Measurements from ENCODE around the gene SEC31A. TPM values are rescaled to one million over a fixed set of nuclear protein-coding genes. Genes with fewer than 3 reads are reported as not detected.
A peak's percentile ranks its signal among the peaks of the same experiment; 100 is the strongest.
"Not testable (repeated sequence)": the region's sequence is repeated elsewhere in the genome, so short reads cannot be mapped to it uniquely, and the experiment has no call there.

SEC31A gene, protein sequence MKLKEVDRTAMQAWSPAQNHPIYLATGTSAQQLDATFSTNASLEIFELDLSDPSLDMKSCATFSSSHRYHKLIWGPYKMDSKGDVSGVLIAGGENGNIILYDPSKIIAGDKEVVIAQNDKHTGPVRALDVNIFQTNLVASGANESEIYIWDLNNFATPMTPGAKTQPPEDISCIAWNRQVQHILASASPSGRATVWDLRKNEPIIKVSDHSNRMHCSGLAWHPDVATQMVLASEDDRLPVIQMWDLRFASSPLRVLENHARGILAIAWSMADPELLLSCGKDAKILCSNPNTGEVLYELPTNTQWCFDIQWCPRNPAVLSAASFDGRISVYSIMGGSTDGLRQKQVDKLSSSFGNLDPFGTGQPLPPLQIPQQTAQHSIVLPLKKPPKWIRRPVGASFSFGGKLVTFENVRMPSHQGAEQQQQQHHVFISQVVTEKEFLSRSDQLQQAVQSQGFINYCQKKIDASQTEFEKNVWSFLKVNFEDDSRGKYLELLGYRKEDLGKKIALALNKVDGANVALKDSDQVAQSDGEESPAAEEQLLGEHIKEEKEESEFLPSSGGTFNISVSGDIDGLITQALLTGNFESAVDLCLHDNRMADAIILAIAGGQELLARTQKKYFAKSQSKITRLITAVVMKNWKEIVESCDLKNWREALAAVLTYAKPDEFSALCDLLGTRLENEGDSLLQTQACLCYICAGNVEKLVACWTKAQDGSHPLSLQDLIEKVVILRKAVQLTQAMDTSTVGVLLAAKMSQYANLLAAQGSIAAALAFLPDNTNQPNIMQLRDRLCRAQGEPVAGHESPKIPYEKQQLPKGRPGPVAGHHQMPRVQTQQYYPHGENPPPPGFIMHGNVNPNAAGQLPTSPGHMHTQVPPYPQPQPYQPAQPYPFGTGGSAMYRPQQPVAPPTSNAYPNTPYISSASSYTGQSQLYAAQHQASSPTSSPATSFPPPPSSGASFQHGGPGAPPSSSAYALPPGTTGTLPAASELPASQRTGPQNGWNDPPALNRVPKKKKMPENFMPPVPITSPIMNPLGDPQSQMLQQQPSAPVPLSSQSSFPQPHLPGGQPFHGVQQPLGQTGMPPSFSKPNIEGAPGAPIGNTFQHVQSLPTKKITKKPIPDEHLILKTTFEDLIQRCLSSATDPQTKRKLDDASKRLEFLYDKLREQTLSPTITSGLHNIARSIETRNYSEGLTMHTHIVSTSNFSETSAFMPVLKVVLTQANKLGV
- polyA plus RNA-seq (ENCODE audit: insufficient read length in 4 of 4): 100 to 1,000 TPM; 215 to 265 (median 252) TPM

DNA sequence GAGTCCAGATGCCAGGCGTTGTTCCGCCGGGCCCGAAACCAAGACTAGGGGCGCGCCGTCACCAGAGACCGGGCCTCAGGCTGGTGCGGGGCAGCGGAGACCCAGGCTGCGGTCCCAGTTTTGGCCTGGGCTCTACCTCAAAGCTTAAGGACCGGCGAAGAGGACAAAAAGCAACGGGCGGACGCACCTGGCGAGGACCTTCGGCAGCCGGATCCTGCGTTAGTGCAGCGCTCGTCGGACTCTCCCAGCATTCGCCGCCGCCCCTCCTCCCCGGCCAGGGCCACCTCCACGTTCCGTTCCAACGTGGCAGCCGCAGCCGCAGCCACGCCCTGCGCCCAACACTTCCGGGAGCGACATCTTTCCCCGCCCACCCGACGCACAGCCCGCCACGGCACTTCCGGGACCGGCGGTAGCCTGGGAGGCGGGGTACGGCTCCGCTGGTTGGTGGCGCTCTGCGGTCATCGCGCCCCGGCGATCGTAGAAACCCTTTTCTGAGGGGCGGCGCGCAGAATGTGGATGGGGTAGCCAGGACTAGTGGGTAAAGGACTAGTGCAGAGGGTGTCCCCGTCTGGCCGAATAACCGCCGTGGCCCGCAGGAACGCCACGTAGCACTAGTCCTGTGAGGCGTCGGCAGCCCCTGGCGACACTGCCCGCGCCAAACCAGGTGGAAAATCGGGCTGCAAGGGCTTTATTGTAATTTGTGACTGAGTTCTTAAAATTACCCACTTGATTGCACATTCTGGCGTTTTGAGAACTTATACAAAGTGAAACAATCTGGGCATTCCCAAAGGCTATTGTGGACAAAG, at the start of gene SEC31A:
SEC31A (minus strand) TSS at position 253 of the 806 bp plus-strand sequence. CDS start 9,217 bp downstream, outside the sequence.
- peak; percentile 83 to 95 (median 86) for DNase-seq (ENCODE audit: low read depth in 4 of 4, low spot score in 3 of 4)

DNA sequence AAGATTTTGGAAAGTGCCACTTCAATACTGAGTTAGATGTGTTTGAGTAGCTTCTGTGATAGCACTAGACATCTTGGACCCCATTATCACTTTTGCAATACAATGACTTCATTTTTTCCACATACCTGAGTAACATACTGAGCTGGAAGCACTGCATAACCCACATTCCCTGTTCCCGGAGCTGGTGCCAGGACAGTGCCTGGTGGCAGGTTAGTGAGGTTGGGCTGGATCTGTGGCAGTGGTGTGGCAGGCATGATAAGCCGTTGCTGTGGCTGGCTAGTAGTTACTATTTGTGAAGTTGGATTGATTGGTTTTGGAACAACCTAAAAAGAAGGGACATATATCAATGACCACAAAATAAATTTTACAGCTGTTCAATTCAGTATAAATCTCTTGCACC, 48.5 kb upstream of the SEC31A start:
- no peak for DNase-seq (ENCODE audit: low read depth in 4 of 4, low spot score in 3 of 4)

DNA sequence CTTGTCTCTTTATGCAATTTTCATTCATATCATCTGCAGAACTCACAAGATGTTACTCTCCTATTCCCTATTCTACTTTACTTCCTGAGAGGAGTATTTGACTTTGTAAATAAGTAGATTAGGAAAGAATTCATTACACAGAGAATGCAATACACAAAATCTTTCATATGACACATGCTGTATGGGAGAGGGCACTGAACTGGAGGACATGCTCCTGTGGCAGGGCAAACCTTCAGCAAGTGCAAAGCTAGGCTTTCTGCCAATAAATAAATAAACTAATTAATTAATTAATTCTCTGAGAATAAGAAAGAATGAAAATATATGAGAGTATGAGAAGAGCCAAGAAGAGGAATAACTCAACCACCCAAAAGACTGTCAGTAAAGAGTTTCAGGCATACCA, 43.5 kb upstream of the SEC31A start:
- DNase-seq (ENCODE audit: low read depth in 4 of 4, low spot score in 3 of 4): no peak

DNA sequence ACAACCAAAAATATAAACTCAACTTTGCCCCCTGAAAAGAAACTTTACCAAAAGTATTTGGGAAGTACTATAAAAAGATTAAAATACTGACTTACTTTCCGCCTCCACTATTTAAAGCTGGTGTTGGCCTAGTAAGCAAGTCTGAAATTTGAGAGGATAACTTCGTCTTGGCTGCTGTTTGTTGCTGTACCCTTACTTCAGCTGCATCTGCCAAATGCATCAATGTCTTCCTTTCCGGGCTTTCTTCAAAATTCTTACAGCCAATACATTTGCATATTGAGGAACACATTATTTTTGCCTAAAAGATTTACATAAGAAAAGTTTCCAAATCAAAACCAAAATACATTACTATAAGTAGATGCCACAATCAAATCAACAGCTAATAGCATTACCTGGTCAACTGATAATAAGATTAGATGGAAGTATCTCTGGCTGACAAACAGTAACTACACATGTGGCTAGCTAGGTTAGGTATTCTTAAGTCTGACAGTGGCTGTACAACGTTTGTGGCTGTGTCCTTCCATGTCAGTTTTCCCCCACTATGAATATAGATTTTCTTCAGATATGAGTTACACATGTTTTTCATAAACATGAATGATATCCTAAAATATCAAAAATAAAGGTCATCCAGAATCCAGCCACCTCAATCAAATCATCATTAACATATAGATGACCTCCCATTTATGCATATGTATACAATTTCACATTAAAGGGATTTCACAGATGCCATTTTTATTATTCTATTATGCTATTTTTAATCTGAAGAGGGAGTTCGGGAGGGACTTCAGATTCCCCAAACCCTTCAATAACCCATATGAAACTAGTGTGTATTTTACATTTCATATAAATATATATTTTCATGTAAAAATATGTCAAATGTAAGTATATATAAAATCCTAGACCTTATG, 40.1 kb upstream of the SEC31A start:
- DNase-seq (ENCODE audit: low read depth in 4 of 4, low spot score in 3 of 4): no peak

DNA sequence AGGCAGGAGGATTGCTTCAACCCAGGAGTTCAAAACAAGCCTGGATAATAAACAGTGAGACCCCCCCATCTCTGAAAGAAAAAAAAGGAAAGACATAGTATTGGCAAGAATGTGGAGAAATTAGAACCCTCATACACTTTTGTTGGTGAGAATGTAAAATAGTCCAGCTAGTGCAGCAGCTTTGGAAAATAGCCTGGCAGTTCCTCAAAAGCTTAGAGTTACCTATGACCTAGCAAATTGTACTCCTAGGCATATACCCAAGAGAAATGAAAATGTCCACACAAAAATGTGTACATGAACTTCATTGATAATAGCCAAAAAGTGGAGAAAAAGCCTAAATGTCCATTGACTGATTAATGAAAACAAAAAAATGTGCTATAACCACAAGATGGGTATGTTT, 30.8 kb upstream of the SEC31A start:
- no peak for DNase-seq (ENCODE audit: low read depth in 4 of 4, low spot score in 3 of 4)

DNA sequence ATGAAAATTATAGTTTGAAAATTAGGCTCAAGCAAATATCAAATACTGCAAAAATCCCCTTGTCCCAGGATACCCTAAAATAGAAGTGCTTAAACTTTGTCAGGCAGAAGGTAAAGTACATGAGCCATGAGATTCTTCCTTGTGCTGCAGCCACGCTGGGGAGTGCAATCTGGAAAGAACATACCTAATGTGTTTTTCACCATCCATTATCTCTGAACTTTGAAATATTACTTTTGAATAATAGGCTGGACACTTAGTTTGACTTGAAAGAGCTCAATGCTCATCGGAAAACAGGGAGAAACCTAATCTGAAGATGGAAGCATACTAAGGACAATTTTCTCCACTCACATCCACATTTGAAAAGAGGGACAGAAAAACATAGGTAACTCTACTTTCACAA, 28.4 kb upstream of the SEC31A start:
- no peak for DNase-seq (ENCODE audit: low read depth in 4 of 4, low spot score in 3 of 4)

DNA sequence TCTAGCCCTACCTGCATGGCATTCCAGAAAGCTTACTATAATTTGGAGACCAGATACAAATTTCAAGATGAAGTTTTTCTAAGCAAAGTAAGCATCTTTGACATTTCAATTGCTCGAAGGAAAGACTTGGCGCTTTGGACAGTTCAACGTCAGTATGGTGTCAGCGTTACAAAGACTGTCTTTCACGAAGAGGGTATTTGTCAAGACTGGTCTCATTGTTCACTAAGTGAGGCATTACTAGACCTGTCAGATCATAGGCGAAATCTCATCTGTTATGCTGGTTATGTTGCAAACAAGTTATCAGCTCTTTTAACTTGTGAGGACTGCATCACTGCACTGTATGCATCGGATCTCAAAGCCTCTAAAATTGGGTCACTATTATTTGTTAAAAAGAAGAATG, 27.1 kb upstream of the SEC31A start:
- DNase-seq (ENCODE audit: low read depth in 4 of 4, low spot score in 3 of 4): no peak

DNA sequence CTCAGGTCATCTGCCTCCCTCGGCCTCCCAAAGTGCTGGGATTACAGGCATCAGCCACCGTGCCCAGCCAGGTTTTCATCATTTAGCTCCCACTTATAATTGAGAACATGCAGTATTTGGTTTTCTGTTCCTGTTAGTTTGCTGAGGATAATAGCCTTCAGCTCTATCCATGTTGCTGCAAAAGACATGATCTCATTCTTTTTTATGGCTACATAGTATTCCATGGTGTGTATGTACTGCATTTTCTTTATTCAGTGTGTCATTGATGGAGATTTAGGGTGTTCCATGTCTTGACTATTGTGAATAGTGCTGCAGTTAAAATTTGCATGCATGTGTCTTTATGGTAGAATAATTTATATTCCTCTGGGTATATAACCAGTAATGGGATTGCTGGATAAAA, 23.0 kb upstream of the SEC31A start:
- DNase-seq (ENCODE audit: low read depth in 4 of 4, low spot score in 3 of 4): not testable (repeated sequence)

DNA sequence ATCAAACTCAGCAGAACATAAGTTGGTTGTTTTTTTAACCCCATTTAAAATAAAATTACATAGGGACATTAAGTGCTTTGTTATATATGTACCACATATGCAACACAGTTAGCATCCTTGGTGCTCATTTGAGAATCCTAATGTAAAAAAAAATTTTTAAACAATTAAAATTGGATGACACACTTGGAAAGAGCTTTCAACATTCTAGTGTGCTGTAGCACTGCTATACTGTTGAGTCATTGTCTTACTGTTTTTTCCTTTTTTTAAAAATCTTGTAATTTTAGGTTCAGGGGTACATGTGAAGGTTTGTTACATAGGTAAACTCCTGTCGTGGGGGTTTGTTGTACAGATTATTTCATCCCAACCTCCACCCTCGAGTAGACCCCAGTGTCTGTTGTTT, 22.4 kb upstream of the SEC31A start:
- no peak for DNase-seq (ENCODE audit: low read depth in 4 of 4, low spot score in 3 of 4)

DNA sequence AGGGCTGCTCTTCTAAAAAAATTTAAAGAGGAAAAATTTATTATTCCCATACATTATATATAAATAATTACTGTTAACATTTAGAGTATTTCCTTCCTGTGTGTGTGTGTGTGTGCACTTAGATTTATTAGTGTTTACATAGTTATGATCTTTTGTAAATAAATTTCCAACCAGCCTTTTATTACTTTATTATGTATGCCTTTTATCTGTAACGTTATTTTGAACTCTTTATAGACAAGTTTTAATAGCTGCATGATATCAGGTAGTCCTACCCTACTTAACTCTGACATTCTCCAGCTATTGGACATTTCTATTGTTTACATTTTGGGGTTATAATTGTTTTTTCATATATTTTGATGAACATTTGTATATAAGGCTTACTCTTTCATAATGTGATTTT, 18.4 kb upstream of the SEC31A start:
- no peak for DNase-seq (ENCODE audit: low read depth in 4 of 4, low spot score in 3 of 4)

DNA sequence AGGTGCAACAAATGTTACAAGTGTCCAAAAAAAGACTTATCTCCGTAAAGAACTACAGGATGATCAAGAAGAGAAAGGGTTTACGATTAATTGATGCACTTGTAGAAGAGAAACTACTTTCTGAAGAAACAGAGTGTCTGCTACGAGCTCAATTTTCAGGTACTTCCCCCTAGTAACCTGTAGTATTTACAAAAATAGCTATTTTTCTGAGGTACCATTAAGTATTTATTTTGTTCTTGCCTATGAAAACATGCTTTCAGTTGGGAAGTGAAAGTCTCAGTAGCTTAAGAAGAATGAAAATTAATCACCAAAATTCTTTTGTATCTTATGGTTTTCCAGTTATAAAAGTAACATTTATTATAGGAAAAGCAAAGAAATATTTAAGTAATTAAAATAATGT, 15.5 kb upstream of the SEC31A start:
- DNase-seq (ENCODE audit: low read depth in 4 of 4, low spot score in 3 of 4): no peak

DNA sequence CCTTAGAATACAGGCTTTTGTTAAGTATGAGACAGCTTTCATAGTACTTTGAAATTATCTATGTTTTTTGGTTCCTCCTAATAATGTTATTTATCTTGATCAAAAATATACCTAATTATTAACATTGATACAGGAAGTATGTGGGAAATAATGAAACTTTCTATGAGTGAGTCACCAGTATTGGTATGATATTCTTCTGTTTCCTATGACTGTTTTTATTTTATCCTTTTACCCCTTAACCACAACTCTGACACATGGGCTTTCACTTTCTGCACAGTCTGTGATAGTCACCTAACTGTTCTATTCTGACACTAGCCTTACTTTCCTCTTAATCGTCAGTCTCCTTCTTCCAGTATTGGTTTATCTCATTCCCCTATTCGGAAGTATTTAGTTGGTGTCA, 14.3 kb upstream of the SEC31A start:
- DNase-seq (ENCODE audit: low read depth in 4 of 4, low spot score in 3 of 4): no peak

DNA sequence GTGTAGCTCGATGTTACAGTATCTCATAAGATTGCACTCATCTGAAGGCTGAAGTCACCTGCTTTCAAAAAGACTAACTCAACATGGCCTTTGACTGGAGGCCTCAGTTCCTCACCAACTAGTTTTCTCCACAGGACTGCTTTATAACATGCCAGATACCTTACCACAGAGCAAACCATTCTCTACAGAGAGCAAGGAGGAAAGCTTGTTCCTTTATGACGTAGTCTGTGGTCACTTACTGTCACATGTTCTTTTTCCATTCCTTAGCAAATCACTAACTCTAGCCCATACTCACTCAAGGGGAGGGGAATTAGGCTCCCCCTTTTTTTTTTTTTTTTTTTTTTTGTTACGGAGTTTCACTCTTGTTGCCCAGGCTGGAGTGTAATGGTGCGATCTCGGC, 12.8 kb upstream of the SEC31A start:
- DNase-seq (ENCODE audit: low read depth in 4 of 4, low spot score in 3 of 4): no peak

DNA sequence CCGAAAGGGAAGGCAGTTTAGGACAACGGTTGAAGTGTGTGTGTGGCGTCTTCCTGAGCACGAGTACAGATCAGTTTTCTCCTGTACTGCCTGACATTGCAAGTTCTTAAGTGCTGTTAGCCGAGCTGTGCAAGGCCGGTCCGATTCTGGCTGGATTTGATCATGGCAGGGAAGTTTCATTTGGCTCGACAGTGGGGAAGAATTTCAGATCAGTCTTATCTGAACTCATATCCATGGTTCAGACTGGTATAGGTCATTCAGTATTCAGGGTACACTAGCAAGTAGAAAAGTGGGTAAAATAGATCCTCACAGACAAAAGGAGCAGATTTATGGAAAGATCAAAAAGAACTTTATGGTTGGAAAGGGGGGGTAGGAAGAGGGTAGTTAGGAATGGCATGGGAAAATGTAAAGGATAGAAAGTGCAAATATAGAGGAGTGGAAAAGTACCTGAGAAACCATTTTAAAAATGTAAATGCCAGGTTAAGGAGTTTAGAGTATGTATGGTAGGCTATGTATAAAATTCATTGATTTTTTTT, 10.3 kb upstream of the SEC31A start:
- DNase-seq (ENCODE audit: low read depth in 4 of 4, low spot score in 3 of 4): no peak

DNA sequence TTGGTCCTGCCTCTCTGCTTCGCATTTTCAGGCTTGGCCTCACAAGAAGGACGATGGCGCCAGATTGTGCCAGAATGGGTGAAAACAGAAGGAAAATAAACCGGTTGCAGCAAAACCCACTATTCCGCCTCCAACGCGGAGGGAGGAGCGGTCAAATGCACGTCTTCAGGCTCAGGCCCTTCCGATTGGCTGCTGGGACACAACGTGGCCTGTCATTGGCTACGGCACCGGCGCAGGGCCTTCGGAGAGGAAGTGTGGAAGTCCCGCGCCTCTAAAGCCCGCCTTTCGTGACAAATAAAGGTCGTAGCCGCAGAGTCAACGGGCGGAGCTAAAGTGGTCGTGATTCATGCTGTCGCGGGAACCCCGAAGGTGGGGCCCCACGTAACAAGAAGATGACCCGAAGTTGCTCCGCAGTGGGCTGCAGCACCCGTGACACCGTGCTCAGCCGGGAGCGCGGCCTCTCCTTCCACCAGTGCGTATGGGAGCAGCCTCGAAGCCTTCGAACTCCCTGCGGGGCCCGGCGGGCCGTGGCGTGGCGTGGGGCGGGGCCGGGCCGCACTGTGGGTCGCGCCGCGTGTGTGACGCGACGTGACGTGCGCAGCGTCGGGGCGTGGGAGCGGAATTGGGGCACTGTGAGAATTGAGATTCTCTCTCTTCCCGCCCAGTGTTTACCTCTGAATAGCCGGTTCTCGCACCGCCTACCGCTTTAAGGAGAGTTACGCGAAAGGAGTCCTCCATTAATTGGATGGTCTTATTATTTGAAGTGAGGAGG, 9.6 kb upstream of the SEC31A start, which contains the start of gene THAP9:
THAP9 (plus strand) TSS at position 325 of the 772 bp plus-strand sequence; CDS start at position 393, 68 bp downstream.
- DNase-seq (ENCODE audit: low read depth in 4 of 4, low spot score in 3 of 4): peak; percentile 93 to 99 (median 98)

DNA sequence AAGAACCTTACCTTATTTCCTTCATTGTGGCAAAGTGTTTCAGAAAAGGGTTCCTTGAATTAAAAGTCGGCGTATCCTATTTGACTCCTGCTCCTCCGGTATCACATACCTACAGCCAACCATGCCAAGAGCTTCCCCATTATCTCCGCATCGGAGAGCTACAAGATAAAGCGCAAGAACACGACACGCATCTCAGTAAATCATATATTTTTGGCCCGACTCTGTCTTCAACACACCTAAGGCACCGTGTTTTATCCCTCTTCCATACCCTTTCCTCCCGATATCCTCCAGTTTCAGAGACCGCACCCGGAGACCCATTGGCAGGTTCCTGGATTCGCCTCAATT, 9.1 kb upstream of the SEC31A start:
- DNase-seq (ENCODE audit: low read depth in 4 of 4, low spot score in 3 of 4): peak in 1 of 4 donors; percentile 48

DNA sequence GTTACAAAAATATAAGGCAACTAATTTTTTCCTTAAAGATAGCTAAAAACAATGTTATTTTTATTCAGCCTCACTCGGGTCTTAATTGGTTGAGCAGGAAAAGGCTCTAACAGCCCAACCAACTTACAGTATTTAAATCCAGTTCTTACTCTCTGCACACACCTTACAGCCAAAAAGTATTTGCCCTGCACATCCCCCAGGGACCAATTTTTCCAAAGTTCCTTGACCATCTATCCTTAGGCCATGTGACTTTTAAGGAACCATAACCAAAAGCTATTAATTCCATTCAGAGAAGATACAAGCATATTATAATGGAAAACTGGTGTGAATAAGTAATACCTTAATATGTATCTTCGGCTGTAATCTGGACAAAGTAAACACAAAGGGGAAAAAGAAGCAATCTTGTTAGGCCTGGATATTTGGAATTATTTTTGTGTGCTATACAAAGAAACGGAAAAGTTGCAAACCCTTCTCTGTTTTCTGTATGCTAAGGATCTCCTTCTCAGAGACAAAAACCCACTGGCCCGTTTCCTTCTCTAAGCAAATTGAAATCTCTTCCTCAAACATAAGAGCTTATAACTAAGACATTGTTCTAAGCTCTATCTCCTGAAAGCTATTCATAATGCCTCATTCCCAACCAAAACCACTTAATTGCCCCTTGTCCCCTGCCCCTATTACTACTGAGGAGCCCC, 8.6 kb upstream of the SEC31A start:
- no peak for DNase-seq (ENCODE audit: low read depth in 4 of 4, low spot score in 3 of 4)

Data from right renal pelvis (tissue), 4 donors.